HCT116 (cell line): Measurements from ENCODE around the gene NSRP1. TPM values are rescaled to one million over a fixed set of nuclear protein-coding genes. Genes with fewer than 3 reads are reported as not detected.

Experiments used
- ATAC-seq: fragments of 200-7000 bp; cut with Tn5 transposase; 2 replicates; pipeline ENCODE4 v1.9.1; 2020; ENCODE audit warnings: mild to moderate bottlenecking, moderate library complexity
- BruUV-seq: library from RNA; stranded (reverse); fragments of 400-500 nt; replicated peaks from 2 replicates; lab custom pipeline; 2021; lab: Mats Ljungman, UMichigan
- CTCF ChIA-PET: fragments of 300-600 bp; sonication (Branson Sonifier 250); formaldehyde crosslinking; loops from one replicate; lab custom pipeline; 2021; ENCODE audit warnings: antibody characterized with exemption; lab: Charles Lee
- POLR2A ChIA-PET: fragments of 300-600, 350-600 bp; sonication (Branson Sonifier 250); formaldehyde crosslinking; loops from one replicate; lab custom pipeline; 2021; ENCODE audit warnings: antibody characterized with exemption; lab: Charles Lee
- RAD21 ChIA-PET, 2 experiments: fragments of 300-600 bp; sonication (Branson Sonifier 250); formaldehyde crosslinking; loops; one replicate each; lab custom pipeline; 2023; ENCODE audit warnings: low total read pairs in 2 of 2; ENCODE audit not compliant: uncharacterized antibody in 2 of 2, unreplicated experiment in 2 of 2, low non-redundant PET in 1 of 2; lab: Charles Lee
- DNase-seq: peaks from one replicate; pipeline ENCODE4 v3.0.0-alpha.2; 2010; ENCODE audit warnings: low read depth, low spot score
- H2AFZ ChIP-seq: fragments of 200-600 bp; shearing (Covaris generic), sonication (generic); 2 replicates; pipeline ENCODE4 v1.6.1; 2017; ENCODE audit warnings: low read depth, mixed run types, mixed read lengths, antibody characterized with exemption, low read length; ENCODE audit not compliant: poor library complexity, severe bottlenecking
- H3K27ac ChIP-seq: 2 replicates; pipeline ENCODE4 v1.5.1; 2012; ENCODE audit warnings: low read depth, low read length
- H3K27me3 ChIP-seq: fragments of 200-600 bp; sonication (generic); 2 replicates; pipeline ENCODE4 v1.6.1; 2016; ENCODE audit warnings: mixed run types, low read length, mixed read lengths; ENCODE audit not compliant: insufficient read depth
- H3K36me3 ChIP-seq, 2 experiments: fragments of 200-500 bp in 1 of 2; fragments of 200-600 bp in 1 of 2; sonication (Bioruptor generic) in 1 of 2; sonication (generic) in 1 of 2; 2 replicates each; pipeline versions ENCODE4 v1.5.1 to v1.6.1; 2014 to 2016; ENCODE audit warnings: low read length in 2 of 2, inconsistent platforms in 1 of 2, mixed read lengths in 1 of 2, mixed run types in 1 of 2; ENCODE audit not compliant: insufficient read depth in 2 of 2, control insufficient read depth in 1 of 2
- H3K4me1 ChIP-seq, 2 experiments: fragments of 200-600 bp in 1 of 2; sonication (generic) in 1 of 2; 2 replicates each; pipeline versions ENCODE4 v1.5.1 to v1.6.1; 2012 to 2017; ENCODE audit warnings: low read length in 2 of 2, inconsistent platforms in 1 of 2, mild to moderate bottlenecking in 1 of 2, mixed read lengths in 1 of 2, mixed run types in 1 of 2, moderate library complexity in 1 of 2; ENCODE audit not compliant: insufficient read depth in 2 of 2, control insufficient read depth in 1 of 2
- H3K4me2 ChIP-seq: fragments of 200-600 bp; sonication (generic); 2 replicates; pipeline ENCODE4 v1.6.1; 2017; ENCODE audit warnings: mixed run types, low read length, mixed read lengths
- H3K4me3 ChIP-seq, 2 experiments: fragments of 200-600 bp in 1 of 2; sonication (generic) in 1 of 2; replicated peaks in 1 of 2; 2 replicates each; pipeline ENCODE4 v1.5.1; 2011 to 2016; ENCODE audit warnings: low read length in 2 of 2, control low read depth in 1 of 2, low read depth in 1 of 2, mild to moderate bottlenecking in 1 of 2, mixed read lengths in 1 of 2, mixed run types in 1 of 2
- H3K79me2 ChIP-seq: fragments of 200-600 bp; sonication (generic); 2 replicates; pipeline ENCODE4 v1.6.1; 2017; ENCODE audit warnings: mild to moderate bottlenecking, mixed run types, low read length, moderate library complexity, mixed read lengths; ENCODE audit not compliant: insufficient read depth
- H3K9ac ChIP-seq: fragments of 200-600 bp; sonication (generic); 2 replicates; pipeline ENCODE4 v1.6.1; 2016; ENCODE audit warnings: low read length, mixed read lengths
- H3K9me2 ChIP-seq: fragments of 200-600 bp; sonication (generic), shearing (Covaris generic); 2 replicates; pipeline ENCODE4 v1.6.1; 2017; ENCODE audit warnings: mixed run types, mild to moderate bottlenecking, moderate library complexity; ENCODE audit not compliant: insufficient read depth
- H3K9me3 ChIP-seq, 2 experiments: fragments of 200-500 bp in 1 of 2; fragments of 200-600 bp in 1 of 2; sonication (Bioruptor generic) in 1 of 2; sonication (generic) in 1 of 2; 2 replicates each; pipeline ENCODE4 v1.6.1; 2014 to 2017; ENCODE audit warnings: low read length in 2 of 2, mixed read lengths in 2 of 2, inconsistent platforms in 1 of 2, low read depth in 1 of 2, mild to moderate bottlenecking in 1 of 2, mixed run types in 1 of 2, moderate library complexity in 1 of 2; ENCODE audit not compliant: control insufficient read depth in 1 of 2, insufficient read depth in 1 of 2
- H4K20me1 ChIP-seq: fragments of 200-600 bp; sonication (generic), shearing (Covaris generic); 2 replicates; pipeline ENCODE4 v1.6.1; 2017; ENCODE audit warnings: mixed run types, mild to moderate bottlenecking, moderate library complexity; ENCODE audit not compliant: insufficient read depth
- CEBPB ChIP-seq: IDR thresholded peaks from 2 replicates; pipeline ENCODE4 v1.6.1; 2012; ENCODE audit warnings: low read depth
- CTCF ChIP-seq, 3 experiments: fragments of 200-600 bp in 1 of 3; sonication (generic) in 1 of 3; IDR thresholded peaks in 2 of 3; conservative IDR thresholded peaks in 1 of 3; 2 replicates each; pipeline ENCODE4 v1.5.1; 2012 to 2017; ENCODE audit warnings: low read depth in 2 of 3, low read length in 2 of 3, antibody characterized with exemption in 1 of 3, borderline replicate concordance in 1 of 3, control low read depth in 1 of 3, mild to moderate bottlenecking in 1 of 3, mixed read lengths in 1 of 3, mixed run types in 1 of 3, moderate library complexity in 1 of 3; ENCODE audit not compliant: insufficient read depth in 1 of 3
- EGR1 ChIP-seq: IDR thresholded peaks from 2 replicates; pipeline ENCODE4 v1.6.1; 2012; ENCODE audit warnings: low read depth
- ELF1 ChIP-seq: IDR thresholded peaks from 2 replicates; pipeline ENCODE4 v1.6.1; 2012; ENCODE audit warnings: low read depth, borderline replicate concordance
- EZH2 ChIP-seq: fragments of 200-600 bp; sonication (generic); IDR thresholded peaks from 2 replicates; pipeline ENCODE4 v1.6.1; 2017; ENCODE audit warnings: antibody characterized with exemption, mixed run types
- FOSL1 ChIP-seq: IDR thresholded peaks from 2 replicates; pipeline ENCODE4 v1.6.1; 2012; ENCODE audit warnings: low read depth
- POLR2AphosphoS5 ChIP-seq: IDR thresholded peaks from 2 replicates; pipeline ENCODE4 v1.6.1; 2011; ENCODE audit warnings: mild to moderate bottlenecking, low read depth, low read length, moderate library complexity
- RAD21 ChIP-seq: IDR thresholded peaks from 2 replicates; pipeline ENCODE4 v1.6.1; 2012; ENCODE audit warnings: low read depth, mild to moderate bottlenecking
- REST ChIP-seq: IDR thresholded peaks from 2 replicates; pipeline ENCODE4 v1.6.1; 2012; ENCODE audit warnings: low read depth
- SIN3A ChIP-seq: IDR thresholded peaks from 2 replicates; pipeline ENCODE4 v1.6.1; 2012; ENCODE audit warnings: low read depth
- SP1 ChIP-seq: IDR thresholded peaks from 2 replicates; pipeline ENCODE4 v1.6.1; 2012; ENCODE audit warnings: low read depth
- SRF ChIP-seq: IDR thresholded peaks from 2 replicates; pipeline ENCODE4 v1.6.1; 2012; ENCODE audit warnings: low read depth
- TCF7L2 ChIP-seq: IDR thresholded peaks from 2 replicates; pipeline ENCODE4 v1.7.0; 2011; ENCODE audit warnings: borderline replicate concordance, inconsistent platforms; ENCODE audit not compliant: insufficient read depth, insufficient read length; ENCODE audit errors: extremely low read depth
- YY1 ChIP-seq: IDR thresholded peaks from 2 replicates; pipeline ENCODE4 v1.6.1; 2011; ENCODE audit warnings: low read length, low read depth, moderate library complexity, mild to moderate bottlenecking; ENCODE audit not compliant: insufficient replicate concordance; ENCODE audit errors: extremely low read depth
- ZBTB33 ChIP-seq: IDR thresholded peaks from 2 replicates; pipeline ENCODE4 v1.6.1; 2011; ENCODE audit warnings: mild to moderate bottlenecking, low read length, moderate library complexity; ENCODE audit not compliant: insufficient replicate concordance; ENCODE audit errors: extremely low read depth
- ZFX ChIP-seq: fragments of 450-650 bp; IDR thresholded peaks from 2 replicates; pipeline ENCODE4 v1.6.1; 2017
- ZNF274 ChIP-seq: fragments of 200-500 bp; sonication (Bioruptor generic); IDR thresholded peaks from 2 replicates; pipeline ENCODE4 v1.6.1; 2014; ENCODE audit warnings: mild to moderate bottlenecking, low read depth, low read length, inconsistent platforms
- intact Hi-C: fragments of 100-400 bp; cut with micrococcal nuclease; formaldehyde crosslinking; loops from 2 replicates; pipeline ENCODE4 v1.10.0; 2022
- total RNA-seq: library from RNA; stranded (reverse); gene quantifications from one replicate; pipeline ENCODE4 v1.2.1, GENCODE V29; 2021; ENCODE audit not compliant: unreplicated experiment
- TF ChIP-seq, protein P1 (sequence below): IDR thresholded peaks from 2 replicates; pipeline ENCODE4 v1.6.1; 2012

Gene NSRP1
- total RNA-seq, 1 experiment from 2014 or later = 24.9 TPM

GRCh38 chr17:30095507-30096244, 20.9 kb upstream of the NSRP1 start:
- POLR2A ChIA-PET = interaction anchor here (1.2 to 1.5 kb wide), 2 partner anchors 9 to 456 kb away, joined by 3 to 4 read pairs; no protein-coding TSS in a partner anchor
- RAD21 ChIA-PET = interaction anchor here in 1 of 2 experiments (0.5 to 1.4 kb wide), 2 partner anchors 288 to 456 kb away, joined by 4 to 5 read pairs; no protein-coding TSS in a partner anchor
- no peaks in the 10 kb centered on the region for H3K36me3 ChIP-seq
- ATAC-seq (peak; percentile 74), DNase-seq (peak; percentile 69)
- no peaks in the 10 kb centered on the region for H4K20me1 ChIP-seq
- peak overlapping the region; percentile 88 for H2AFZ ChIP-seq
- intact Hi-C loops = no loop called here
- H3K27me3 ChIP-seq = no peaks in the 10 kb centered on the region
- H3K9me3 ChIP-seq = no peaks in the 10 kb centered on the region
- CTCF ChIA-PET = interaction anchor here (0.6 to 5.7 kb wide), 16 partner anchors 9 to 504 kb away, joined by 3 to 79 read pairs (median 8); partner anchors contain the start of genes ANKRD13B and SSH2
- H3K9me2 ChIP-seq = no peaks in the 10 kb centered on the region
- no TSS peak for BruUV-seq
- H3K4me2 ChIP-seq = peak overlapping the region; percentile 31; the same call in 1 of the 2 replicates
- H3K4me3 ChIP-seq = no peak overlapping the region
- no peaks in the 10 kb centered on the region for H3K79me2 ChIP-seq
- no peak overlapping the region for H3K9ac ChIP-seq
- peaks cover 0 to 32% of the 10 kb centered on the region in 2 experiments; a peak in 2 of 4 replicates for H3K4me1 ChIP-seq
- no peak overlapping the region; the same call in 1 of the 2 replicates for H3K27ac ChIP-seq
- TF ChIP-seq EGR1 (no peak), TCF7L2 (no peak), ZNF274 (no peak), ZFX (no peak), SRF (0 out of 2 replicates have a peak, but pooled peaks have one; percentile 12), SIN3A (no peak), ELF1 (no peak), REST (no peak), FOSL1 (peak; percentile 27; the same call in 1 of the 2 replicates), CEBPB (no peak), YY1 (peak; percentile 32), ZBTB33 (no peak), EZH2 (no peak), SP1 (no peak), POLR2AphosphoS5 (no peak), RAD21 (peak; percentile 38), CTCF (IDR thresholded peaks at IDR 0.05 in 2 of 3, conservative IDR thresholded peaks at IDR 0.05 in 1 of 3; ENCODE audit: borderline replicate concordance in 1 of 3, insufficient read depth in 1 of 3, low read depth in 2 of 3, low read length in 2 of 3) (peak; percentile 33 to 66 (median 60); a peak in 4 of 6 replicates)
- TF ChIP-seq, protein P1, sequence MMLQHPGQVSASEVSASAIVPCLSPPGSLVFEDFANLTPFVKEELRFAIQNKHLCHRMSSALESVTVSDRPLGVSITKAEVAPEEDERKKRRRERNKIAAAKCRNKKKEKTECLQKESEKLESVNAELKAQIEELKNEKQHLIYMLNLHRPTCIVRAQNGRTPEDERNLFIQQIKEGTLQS = no peak
